Occipital lobe (tissue), 2 donors: ENCODE results near the gene STPG3. TPM values are rescaled to one million over a fixed set of nuclear protein-coding genes. Genes with fewer than 3 reads are reported as not detected.

ENCODE experiments used
- DNase-seq: peaks from one replicate; lab custom pipeline; 2025; lab: John Stamatoyannopoulos, UW
- total RNA-seq: library from RNA; depleted of rRNA; stranded (reverse); fragments of >200 nt; gene quantifications from one replicate; pipeline ENCODE4 v1.2.3, GENCODE V29; 2014

The STPG3 gene
- total RNA-seq, 1 donor from 2014 or later, result not detected

GRCh38 chr9:137221506-137222111 is 29.5 kb upstream of the STPG3 start:
- DNase-seq, result no peak

- DNase-seq, result no peak
Observed at GRCh38 chr9:137222190-137223077, 28.7 kb upstream of the STPG3 start, which contains the start of gene RNF208. TSS of gene RNF208 (minus strand) at chr9:137222240. CDS start at chr9:137221212, 1,028 bp downstream.

GRCh38 chr9:137223078-137223970 is 27.8 kb upstream of the STPG3 start:
- DNase-seq, result peak; percentile 94

GRCh38 chr9:137224830-137225694 is 26.0 kb upstream of the STPG3 start, which contains the start of gene CYSRT1:
TSS of gene CYSRT1 (plus strand) at chr9:137225174. CDS start at chr9:137225622, 448 bp downstream.
- DNase-seq, result no peak

- DNase-seq, result no peak
Observed at GRCh38 chr9:137225699-137226331, 25.3 kb upstream of the STPG3 start.

GRCh38 chr9:137226338-137227053 is 24.6 kb upstream of the STPG3 start:
- DNase-seq, result no peak

- DNase-seq, result no peak
Observed at GRCh38 chr9:137227054-137227852, 23.8 kb upstream of the STPG3 start, which contains the start of gene RNF224. TSS of gene RNF224 (plus strand) at chr9:137227502. CDS start at chr9:137228336, 834 bp downstream.

- no peak for DNase-seq
Observed at GRCh38 chr9:137227853-137228505, 23.1 kb upstream of the STPG3 start.

GRCh38 chr9:137228506-137228967 is 22.5 kb upstream of the STPG3 start:
- no peak for DNase-seq

GRCh38 chr9:137228968-137229896 is 21.9 kb upstream of the STPG3 start:
- DNase-seq, result no peak

- no peak for DNase-seq
Observed at GRCh38 chr9:137229903-137230704, 21.0 kb upstream of the STPG3 start.

GRCh38 chr9:137230705-137231371 is 20.2 kb upstream of the STPG3 start, which contains the start of gene SLC34A3:
TSS of gene SLC34A3 (plus strand) at chr9:137230901. CDS start at chr9:137231703, 802 bp downstream.
- no peak for DNase-seq

GRCh38 chr9:137231372-137232039 is 19.6 kb upstream of the STPG3 start:
- no peak for DNase-seq

GRCh38 chr9:137232101-137232500 is 19.0 kb upstream of the STPG3 start:
- no peak for DNase-seq

GRCh38 chr9:137232510-137232909 is 18.6 kb upstream of the STPG3 start:
- no peak for DNase-seq
